Measurements from ENCODE around the gene KRT2. TPM values are rescaled to one million over a fixed set of nuclear protein-coding genes. Genes with fewer than 3 reads are reported as not detected.

The KRT2 gene
- total RNA-seq, 1 experiment from 2014 or later = not detected

DNA sequence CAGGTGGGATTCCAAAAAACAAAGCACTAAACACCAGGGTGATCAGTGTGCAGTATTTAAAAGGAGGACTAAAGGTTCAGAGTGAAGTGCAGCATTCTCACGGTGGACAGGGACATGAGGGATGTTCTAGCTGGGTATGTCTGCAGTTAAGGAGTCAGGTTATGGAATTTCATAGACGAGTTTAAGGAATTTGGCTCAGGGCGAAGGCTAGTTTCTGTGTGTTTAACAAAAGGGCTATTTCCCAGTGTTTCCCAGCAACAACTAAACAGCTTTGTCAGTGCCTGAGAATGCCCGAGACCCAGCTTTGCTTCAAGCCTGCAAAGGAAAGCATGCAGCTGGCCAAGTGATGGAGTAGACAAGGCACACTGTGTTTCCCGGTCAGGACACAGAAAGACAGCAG, 21.2 kb upstream of the KRT2 start:
- H3K36me3 Mint-ChIP-seq = no peaks in the 10 kb centered on the region
- ATAC-seq (no peak), DNase-seq (ENCODE audit: low spot score) (no peak)
- peaks cover 5% of the 10 kb centered on the region; the same call in 1 of the 2 replicates for H3K27me3 Mint-ChIP-seq (ENCODE audit: low read depth)
- ChIA-PET CTCF (interaction anchor here (0.9 to 1.5 kb wide), 6 partner anchors 63 to 277 kb away, joined by 3 to 4 read pairs (median 3); no protein-coding TSS in a partner anchor), POLR2A (interaction anchor here (0.7 kb wide), 1 partner anchor 12 kb away, joined by 3 read pairs; no protein-coding TSS in a partner anchor)
- TF ChIP-seq, protein P1, sequence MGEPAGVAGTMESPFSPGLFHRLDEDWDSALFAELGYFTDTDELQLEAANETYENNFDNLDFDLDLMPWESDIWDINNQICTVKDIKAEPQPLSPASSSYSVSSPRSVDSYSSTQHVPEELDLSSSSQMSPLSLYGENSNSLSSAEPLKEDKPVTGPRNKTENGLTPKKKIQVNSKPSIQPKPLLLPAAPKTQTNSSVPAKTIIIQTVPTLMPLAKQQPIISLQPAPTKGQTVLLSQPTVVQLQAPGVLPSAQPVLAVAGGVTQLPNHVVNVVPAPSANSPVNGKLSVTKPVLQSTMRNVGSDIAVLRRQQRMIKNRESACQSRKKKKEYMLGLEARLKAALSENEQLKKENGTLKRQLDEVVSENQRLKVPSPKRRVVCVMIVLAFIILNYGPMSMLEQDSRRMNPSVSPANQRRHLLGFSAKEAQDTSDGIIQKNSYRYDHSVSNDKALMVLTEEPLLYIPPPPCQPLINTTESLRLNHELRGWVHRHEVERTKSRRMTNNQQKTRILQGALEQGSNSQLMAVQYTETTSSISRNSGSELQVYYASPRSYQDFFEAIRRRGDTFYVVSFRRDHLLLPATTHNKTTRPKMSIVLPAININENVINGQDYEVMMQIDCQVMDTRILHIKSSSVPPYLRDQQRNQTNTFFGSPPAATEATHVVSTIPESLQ (CRISPR knock-in tag; IDR thresholded peaks at IDR 0.05) = no peak
- H3K4me3 Mint-ChIP-seq = no peak overlapping the region
- H3K4me1 Mint-ChIP-seq = no peaks in the 10 kb centered on the region
- no peak overlapping the region for H3K27ac Mint-ChIP-seq
- no peaks in the 10 kb centered on the region for H3K9me3 Mint-ChIP-seq

DNA sequence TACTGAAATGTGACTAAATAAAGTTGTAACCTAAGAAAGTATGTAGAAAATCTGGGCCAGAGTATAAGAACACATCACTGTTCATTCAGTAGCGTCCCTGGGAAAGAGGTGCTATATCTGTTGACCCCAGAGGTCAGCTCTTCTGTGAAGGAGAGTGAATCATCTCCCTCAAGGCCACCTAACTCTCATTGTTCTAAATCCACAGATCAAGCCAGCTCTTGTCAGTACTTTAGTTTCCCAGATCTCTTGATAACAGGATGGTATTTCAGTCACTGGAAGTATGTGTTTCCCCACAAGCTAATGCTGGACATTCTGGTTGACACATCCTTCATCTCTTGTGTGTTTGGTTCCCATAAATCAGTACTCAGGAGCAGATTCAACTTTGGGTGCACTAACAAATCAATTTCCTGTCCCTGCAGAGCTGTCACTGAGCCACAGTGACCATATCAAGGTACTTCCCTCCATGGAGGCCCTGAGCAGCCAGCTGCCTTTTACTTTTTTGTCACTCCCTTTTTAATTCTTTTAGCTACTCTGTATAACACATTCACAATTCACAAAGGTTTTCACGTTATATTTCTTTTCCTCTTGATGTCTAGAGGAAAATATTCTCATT, 20.4 kb upstream of the KRT2 start:
- Mint-ChIP-seq H3K36me3 (no peaks in the 10 kb centered on the region), H3K9me3 (no peaks in the 10 kb centered on the region), H3K4me3 (no peak overlapping the region), H3K27me3 (ENCODE audit: low read depth) (peaks cover 2% of the 10 kb centered on the region; the same call in 1 of the 2 replicates), H3K4me1 (no peaks in the 10 kb centered on the region), H3K27ac (no peak overlapping the region)
- ChIA-PET CTCF (interaction anchor here (0.9 to 1.5 kb wide), 3 partner anchors 62 to 198 kb away, joined by 3 to 4 read pairs (median 4); no protein-coding TSS in a partner anchor), POLR2A (interaction anchor here (0.7 kb wide), 1 partner anchor 13 kb away, joined by 3 read pairs; no protein-coding TSS in a partner anchor)
- DNase-seq (ENCODE audit: low spot score) = no peak
- TF ChIP-seq, protein P2, sequence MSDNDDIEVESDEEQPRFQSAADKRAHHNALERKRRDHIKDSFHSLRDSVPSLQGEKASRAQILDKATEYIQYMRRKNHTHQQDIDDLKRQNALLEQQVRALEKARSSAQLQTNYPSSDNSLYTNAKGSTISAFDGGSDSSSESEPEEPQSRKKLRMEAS (CRISPR knock-in tag; IDR thresholded peaks at IDR 0.05) = no peak
- TF ChIP-seq ZNF423 (CRISPR knock-in tag; IDR thresholded peaks at IDR 0.05) (no peak), RORB (CRISPR knock-in tag; IDR thresholded peaks at IDR 0.05) (no peak), TCF7 (CRISPR knock-in tag; IDR thresholded peaks at IDR 0.05; ENCODE audit: low read depth) (no peak)
- TF ChIP-seq, protein P3, sequence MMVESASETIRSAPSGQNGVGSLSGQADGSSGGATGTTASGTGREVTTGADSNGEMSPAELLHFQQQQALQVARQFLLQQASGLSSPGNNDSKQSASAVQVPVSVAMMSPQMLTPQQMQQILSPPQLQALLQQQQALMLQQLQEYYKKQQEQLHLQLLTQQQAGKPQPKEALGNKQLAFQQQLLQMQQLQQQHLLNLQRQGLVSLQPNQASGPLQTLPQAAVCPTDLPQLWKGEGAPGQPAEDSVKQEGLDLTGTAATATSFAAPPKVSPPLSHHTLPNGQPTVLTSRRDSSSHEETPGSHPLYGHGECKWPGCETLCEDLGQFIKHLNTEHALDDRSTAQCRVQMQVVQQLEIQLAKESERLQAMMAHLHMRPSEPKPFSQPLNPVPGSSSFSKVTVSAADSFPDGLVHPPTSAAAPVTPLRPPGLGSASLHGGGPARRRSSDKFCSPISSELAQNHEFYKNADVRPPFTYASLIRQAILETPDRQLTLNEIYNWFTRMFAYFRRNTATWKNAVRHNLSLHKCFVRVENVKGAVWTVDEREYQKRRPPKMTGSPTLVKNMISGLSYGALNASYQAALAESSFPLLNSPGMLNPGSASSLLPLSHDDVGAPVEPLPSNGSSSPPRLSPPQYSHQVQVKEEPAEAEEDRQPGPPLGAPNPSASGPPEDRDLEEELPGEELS (CRISPR knock-in tag; IDR thresholded peaks at IDR 0.05) = no peak
- TF ChIP-seq, protein P4, sequence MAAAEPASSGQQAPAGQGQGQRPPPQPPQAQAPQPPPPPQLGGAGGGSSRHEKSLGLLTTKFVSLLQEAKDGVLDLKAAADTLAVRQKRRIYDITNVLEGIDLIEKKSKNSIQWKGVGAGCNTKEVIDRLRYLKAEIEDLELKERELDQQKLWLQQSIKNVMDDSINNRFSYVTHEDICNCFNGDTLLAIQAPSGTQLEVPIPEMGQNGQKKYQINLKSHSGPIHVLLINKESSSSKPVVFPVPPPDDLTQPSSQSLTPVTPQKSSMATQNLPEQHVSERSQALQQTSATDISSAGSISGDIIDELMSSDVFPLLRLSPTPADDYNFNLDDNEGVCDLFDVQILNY (CRISPR knock-in tag; IDR thresholded peaks at IDR 0.05) = no peak
- TF ChIP-seq, protein P5, sequence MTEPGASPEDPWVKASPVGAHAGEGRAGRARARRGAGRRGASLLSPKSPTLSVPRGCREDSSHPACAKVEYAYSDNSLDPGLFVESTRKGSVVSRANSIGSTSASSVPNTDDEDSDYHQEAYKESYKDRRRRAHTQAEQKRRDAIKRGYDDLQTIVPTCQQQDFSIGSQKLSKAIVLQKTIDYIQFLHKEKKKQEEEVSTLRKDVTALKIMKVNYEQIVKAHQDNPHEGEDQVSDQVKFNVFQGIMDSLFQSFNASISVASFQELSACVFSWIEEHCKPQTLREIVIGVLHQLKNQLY (CRISPR knock-in tag; IDR thresholded peaks at IDR 0.05) = no peak
- ATAC-seq = no peak

DNA sequence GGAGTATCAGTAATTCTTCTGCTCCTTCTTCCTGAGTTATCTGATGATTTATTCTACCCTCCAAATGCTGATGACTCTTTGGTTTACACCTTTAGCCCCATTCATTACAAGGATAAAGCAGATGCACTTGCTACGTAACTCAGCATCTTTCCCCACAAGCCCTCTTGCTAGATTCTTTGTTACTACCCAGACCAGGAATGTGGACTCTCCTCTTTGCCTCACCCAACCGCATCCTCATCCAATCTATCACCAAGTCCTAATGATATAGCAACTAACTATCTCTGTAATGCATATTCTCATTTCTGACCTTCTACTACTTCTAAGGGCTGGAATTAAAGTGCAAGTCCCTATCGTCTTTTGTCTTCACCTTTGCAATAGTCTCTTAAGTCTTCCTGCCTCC, 18.9 kb upstream of the KRT2 start:
- no peaks in the 10 kb centered on the region for H3K36me3 Mint-ChIP-seq
- POLR2A ChIA-PET = no interaction called here
- H3K4me3 Mint-ChIP-seq = no peak overlapping the region
- no peaks in the 10 kb centered on the region for H3K9me3 Mint-ChIP-seq
- ATAC-seq = no peak
- no peak overlapping the region for H3K27ac Mint-ChIP-seq
- CTCF ChIA-PET = no interaction called here
- H3K27me3 Mint-ChIP-seq (ENCODE audit: low read depth) = peaks cover 2% of the 10 kb centered on the region; the same call in 1 of the 2 replicates
- DNase-seq (ENCODE audit: low spot score) = no peak
- H3K4me1 Mint-ChIP-seq = no peaks in the 10 kb centered on the region
- no peak for TF ChIP-seq FOXK1 (CRISPR knock-in tag; IDR thresholded peaks at IDR 0.05)
- TF ChIP-seq, protein P2 (CRISPR knock-in tag; IDR thresholded peaks at IDR 0.05) = no peak
- TF ChIP-seq TP53 (CRISPR knock-in tag; IDR thresholded peaks at IDR 0.05) = no peak
- TF ChIP-seq, protein P6, sequence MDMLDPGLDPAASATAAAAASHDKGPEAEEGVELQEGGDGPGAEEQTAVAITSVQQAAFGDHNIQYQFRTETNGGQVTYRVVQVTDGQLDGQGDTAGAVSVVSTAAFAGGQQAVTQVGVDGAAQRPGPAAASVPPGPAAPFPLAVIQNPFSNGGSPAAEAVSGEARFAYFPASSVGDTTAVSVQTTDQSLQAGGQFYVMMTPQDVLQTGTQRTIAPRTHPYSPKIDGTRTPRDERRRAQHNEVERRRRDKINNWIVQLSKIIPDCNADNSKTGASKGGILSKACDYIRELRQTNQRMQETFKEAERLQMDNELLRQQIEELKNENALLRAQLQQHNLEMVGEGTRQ (CRISPR knock-in tag; IDR thresholded peaks at IDR 0.05) = no peak
- TF ChIP-seq SOX15 (CRISPR knock-in tag; IDR thresholded peaks at IDR 0.05) = no peak
- TF ChIP-seq, protein P7, sequence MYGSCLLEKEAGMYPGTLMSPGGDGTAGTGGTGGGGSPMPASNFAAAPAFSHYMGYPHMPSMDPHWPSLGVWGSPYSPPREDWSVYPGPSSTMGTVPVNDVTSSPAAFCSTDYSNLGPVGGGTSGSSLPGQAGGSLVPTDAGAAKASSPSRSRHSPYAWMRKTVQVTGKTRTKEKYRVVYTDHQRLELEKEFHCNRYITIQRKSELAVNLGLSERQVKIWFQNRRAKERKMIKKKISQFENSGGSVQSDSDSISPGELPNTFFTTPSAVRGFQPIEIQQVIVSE (CRISPR knock-in tag; IDR thresholded peaks at IDR 0.05; ENCODE audit: borderline replicate concordance) = no peak
- no peak for TF ChIP-seq EMX1 (CRISPR knock-in tag; IDR thresholded peaks at IDR 0.05)
- no peak for TF ChIP-seq ATF1 (CRISPR knock-in tag; IDR thresholded peaks at IDR 0.05)
- TF ChIP-seq ELF4 (CRISPR knock-in tag; IDR thresholded peaks at IDR 0.05; ENCODE audit: low read depth) = no peak
- TF ChIP-seq, protein P1 (CRISPR knock-in tag; IDR thresholded peaks at IDR 0.05) = no peak
- TF ChIP-seq ZNF416 (CRISPR knock-in tag; IDR thresholded peaks at IDR 0.05) = no peak
- TF ChIP-seq, protein P8, sequence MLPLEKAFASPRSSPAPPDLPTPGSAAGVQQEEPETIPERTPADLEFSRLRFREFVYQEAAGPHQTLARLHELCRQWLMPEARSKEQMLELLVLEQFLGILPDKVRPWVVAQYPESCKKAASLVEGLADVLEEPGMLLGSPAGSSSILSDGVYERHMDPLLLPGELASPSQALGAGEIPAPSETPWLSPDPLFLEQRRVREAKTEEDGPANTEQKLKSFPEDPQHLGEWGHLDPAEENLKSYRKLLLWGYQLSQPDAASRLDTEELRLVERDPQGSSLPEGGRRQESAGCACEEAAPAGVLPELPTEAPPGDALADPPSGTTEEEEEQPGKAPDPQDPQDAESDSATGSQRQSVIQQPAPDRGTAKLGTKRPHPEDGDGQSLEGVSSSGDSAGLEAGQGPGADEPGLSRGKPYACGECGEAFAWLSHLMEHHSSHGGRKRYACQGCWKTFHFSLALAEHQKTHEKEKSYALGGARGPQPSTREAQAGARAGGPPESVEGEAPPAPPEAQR (CRISPR knock-in tag; IDR thresholded peaks at IDR 0.05) = no peak
- no peak for TF ChIP-seq SP1 (CRISPR knock-in tag; conservative IDR thresholded peaks at IDR 0.05)
